HG02981 (cell line): ENCODE results near the gene RAB20.

Experiments
- ATAC-seq: cut with Tn5 transposase; IDR thresholded peaks from one replicate; pipeline ENCODE4 v1.9.1; 2021; ENCODE audit warnings: mild to moderate bottlenecking, moderate library complexity; ENCODE audit not compliant: unreplicated experiment

RAB20 gene

GRCh38 chr13:110531671-110532083 is 29.8 kb downstream of the RAB20 start:
- ATAC-seq, result no peak

GRCh38 chr13:110531100-110531499 is 30.4 kb downstream of the RAB20 start:
- no peak for ATAC-seq

- ATAC-seq, result no peak
These were observed 31.8 kb downstream of the RAB20 start for GRCh38 chr13:110529522-110530311.

- no peak for ATAC-seq
These were observed 32.6 kb downstream of the RAB20 start for GRCh38 chr13:110528911-110529310.

- ATAC-seq, result no peak
These were observed 33.2 kb downstream of the RAB20 start for GRCh38 chr13:110528371-110528770.

- peak; percentile 84 for ATAC-seq
These were observed 35.9 kb downstream of the RAB20 start for GRCh38 chr13:110525328-110526319.

- ATAC-seq, result no peak
These were observed 36.8 kb downstream of the RAB20 start for GRCh38 chr13:110524541-110525257.

- ATAC-seq, result no peak
These were observed 37.5 kb downstream of the RAB20 start for GRCh38 chr13:110523838-110524540.

GRCh38 chr13:110523180-110523579 is 38.3 kb downstream of the RAB20 start:
- no peak for ATAC-seq

GRCh38 chr13:110522721-110523120 is 38.8 kb downstream of the RAB20 start:
- ATAC-seq, result no peak

GRCh38 chr13:110521946-110522345 is 39.6 kb downstream of the RAB20 start:
- peak; percentile 34 for ATAC-seq

- no peak for ATAC-seq
These were observed 40.2 kb downstream of the RAB20 start for GRCh38 chr13:110521296-110521680.

- ATAC-seq, result no peak
These were observed 40.9 kb downstream of the RAB20 start for GRCh38 chr13:110520431-110521295.

GRCh38 chr13:110519506-110519905 is 42.0 kb downstream of the RAB20 start:
- ATAC-seq, result no peak

- no peak for ATAC-seq
These were observed 42.5 kb downstream of the RAB20 start for GRCh38 chr13:110519046-110519445.

GRCh38 chr13:110518571-110518970 is 43.0 kb downstream of the RAB20 start:
- ATAC-seq, result no peak

GRCh38 chr13:110518226-110518525 is 43.3 kb downstream of the RAB20 start:
- no peak for ATAC-seq

- no peak for ATAC-seq
These were observed 43.9 kb downstream of the RAB20 start for GRCh38 chr13:110517505-110518225.

- no peak for ATAC-seq
These were observed 45.0 kb downstream of the RAB20 start for GRCh38 chr13:110516500-110516899.
